GM10248 (cell line): Measurements from ENCODE around the gene EIF3I.

Experiments
- CTCF ChIA-PET: fragments of 300-600 bp; sonication (Branson Sonifier 250); formaldehyde crosslinking; extraction: SDS; loops from one replicate; lab custom pipeline; 2021; ENCODE audit warnings: antibody characterized with exemption; lab: Yijun Ruan, JAX
- POLR2A ChIA-PET: fragments of 350-650 bp; sonication (Branson Sonifier 250); formaldehyde crosslinking; extraction: SDS; loops from one replicate; lab custom pipeline; 2020; ENCODE audit warnings: antibody characterized with exemption; lab: Yijun Ruan, JAX
- DNase-seq: peaks from one replicate; pipeline ENCODE4 v3.0.0; 2012; ENCODE audit errors: extremely low spot score
- CTCF ChIP-seq: IDR thresholded peaks from 2 replicates; pipeline ENCODE4 v1.5.1; 2012; ENCODE audit warnings: mild to moderate bottlenecking, low read depth; ENCODE audit errors: extremely low read depth, missing control alignments, control extremely low read depth

EIF3I gene

GRCh38 chr1:32180186-32181060, 41.8 kb upstream of the EIF3I start:
- DNase-seq, result peak; percentile 53
- no peak for TF ChIP-seq CTCF
- ChIA-PET CTCF (interaction anchor here (0.9 to 3.4 kb wide), 5 partner anchors 12 to 71 kb away, joined by 3 to 11 read pairs (median 5); partner anchors contain the start of gene LCK), POLR2A (interaction anchor here (0.6 to 2.5 kb wide), 4 partner anchors 9 to 156 kb away, joined by 3 to 13 read pairs (median 5); partner anchors contain the start of genes CCDC28B, KPNA6 and MARCKSL1)

- ChIA-PET POLR2A (interaction anchor here (0.6 to 2.5 kb wide), 4 partner anchors 9 to 155 kb away, joined by 3 to 13 read pairs (median 4); partner anchors contain the start of genes CCDC28B, KPNA6 and MARCKSL1), CTCF (interaction anchor here (1.0 to 3.4 kb wide), 4 partner anchors 11 to 67 kb away, joined by 4 to 11 read pairs (median 6); no protein-coding TSS in a partner anchor)
Observed at GRCh38 chr1:32181065-32181464, 41.1 kb upstream of the EIF3I start.

GRCh38 chr1:32181563-32181962, 40.6 kb upstream of the EIF3I start:
- ChIA-PET CTCF (interaction anchor here (2.6 to 3.4 kb wide), 2 partner anchors 34 to 67 kb away, joined by 7 to 11 read pairs; no protein-coding TSS in a partner anchor), POLR2A (interaction anchor here (0.7 to 1.0 kb wide), 3 partner anchors 74 to 155 kb away, joined by 3 to 6 read pairs (median 4); partner anchors contain the start of genes KPNA6 and MARCKSL1)
- no peak for TF ChIP-seq CTCF
- DNase-seq, result no peak

More at GRCh38 chr1:32181065-32181464, 41.1 kb upstream of the EIF3I start:
- TF ChIP-seq CTCF, result no peak
- DNase-seq, result no peak

- CTCF ChIA-PET, result interaction anchor here (2.6 to 3.4 kb wide), 2 partner anchors 33 to 66 kb away, joined by 7 to 11 read pairs; no protein-coding TSS in a partner anchor
- no peak for DNase-seq
- no peak for TF ChIP-seq CTCF
- POLR2A ChIA-PET, result interaction anchor here (0.7 to 1.0 kb wide), 3 partner anchors 74 to 154 kb away, joined by 3 to 6 read pairs (median 4); partner anchors contain the start of genes KPNA6 and MARCKSL1
Observed at GRCh38 chr1:32182060-32182459, 40.1 kb upstream of the EIF3I start.

- POLR2A ChIA-PET, result interaction anchor here (0.7 kb wide), 1 partner anchor 12 kb away, joined by 3 read pairs; no protein-coding TSS in a partner anchor
- CTCF ChIA-PET, result interaction anchor here (1.3 to 2.2 kb wide), 2 partner anchors 13 to 31 kb away, joined by 3 to 10 read pairs; no protein-coding TSS in a partner anchor
- no peak for TF ChIP-seq CTCF
- no peak for DNase-seq
Observed at GRCh38 chr1:32184650-32185049, 37.6 kb upstream of the EIF3I start.

- no peak for DNase-seq
- no peak for TF ChIP-seq CTCF
- ChIA-PET POLR2A (interaction anchor here (0.6 to 1.2 kb wide), 2 partner anchors 12 to 48 kb away, joined by 3 read pairs; no protein-coding TSS in a partner anchor), CTCF (interaction anchor here (1.4 to 2.2 kb wide), 2 partner anchors 30 to 62 kb away, joined by 3 to 10 read pairs; no protein-coding TSS in a partner anchor)
Observed at GRCh38 chr1:32186077-32186476, 36.1 kb upstream of the EIF3I start.
